Upper lobe of left lung (tissue), 6 donors: ENCODE results near the gene NELFB. TPM values are rescaled to one million over a fixed set of nuclear protein-coding genes. Genes with fewer than 3 reads are reported as not detected.

Experiments used
- ATAC-seq, 2 donors: fragments of 200-7000 bp; cut with Tn5 transposase; one replicate each; pipeline ENCODE4 v1.9.1; 2022; ENCODE audit warnings: mild to moderate bottlenecking in 2 of 2, moderate library complexity in 2 of 2; ENCODE audit not compliant: low FRiP score in 2 of 2
- DNase-seq, 2 donors: peaks; one replicate each; pipeline ENCODE4 v3.0.0-alpha.2; 2019 to 2020
- H3K27ac ChIP-seq, 4 donors: fragments of 200-600 bp; sonication (generic); one replicate each; pipeline ENCODE4 v1.5.1; 2016 to 2019
- H3K27me3 ChIP-seq, 4 donors: fragments of 200-600 bp; sonication (generic); one replicate each; pipeline ENCODE4 v1.5.1; 2017 to 2019
- H3K36me3 ChIP-seq, 4 donors: fragments of 200-600 bp; sonication (generic); one replicate each; pipeline ENCODE4 v1.5.1; 2016 to 2019
- H3K4me1 ChIP-seq, 4 donors: fragments of 200-600 bp; sonication (generic); one replicate each; pipeline ENCODE4 v1.5.1; 2018 to 2019
- H3K4me3 ChIP-seq, 4 donors: fragments of 200-600 bp; sonication (generic); one replicate each; pipeline ENCODE4 v1.5.1; 2017 to 2019; ENCODE audit warnings: mild to moderate bottlenecking in 2 of 4, moderate library complexity in 1 of 4
- H3K9me3 ChIP-seq, 4 donors: fragments of 200-600 bp; sonication (generic); one replicate each; pipeline ENCODE4 v1.5.1; 2018 to 2019
- EP300 ChIP-seq, 4 donors: sonication (generic); formaldehyde crosslinking; IDR thresholded peaks; one replicate each; pipeline ENCODE4 v1.5.1; 2017; ENCODE audit warnings: antibody characterized with exemption in 4 of 4, control low read depth in 2 of 4
- POLR2A ChIP-seq, 4 donors: fragments of 450-650 bp; IDR thresholded peaks; one replicate each; pipeline ENCODE4 v1.5.1; 2016 to 2017; ENCODE audit warnings: antibody characterized with exemption in 4 of 4, mild to moderate bottlenecking in 2 of 4
- POLR2AphosphoS5 ChIP-seq, 2 donors: sonication (generic); formaldehyde crosslinking; IDR thresholded peaks; one replicate each; pipeline ENCODE4 v1.5.1; 2017; ENCODE audit warnings: antibody characterized with exemption in 2 of 2
- WGBS, 2 donors: methylation state at CpG; one replicate each; pipeline ENCODE4 v1.1.5; 2017 to 2018; 5-methylcytosine and 5-hydroxymethylcytosine counted together
- total RNA-seq, 6 donors: library from RNA; depleted of rRNA in 4 of 6; stranded (reverse); fragments of >200 nt in 4 of 6; gene quantifications; one replicate each; pipeline versions ENCODE4 v1.1.0 to v1.2.1, GENCODE V29; 2016 to 2021
- TF ChIP-seq, protein P1 (sequence below), 6 experiments: fragments of 450-650 bp in 4 of 6; fragments of 200-600 bp in 2 of 6; sonication (generic) in 2 of 6; IDR thresholded peaks; one replicate each; pipeline ENCODE4 v1.5.1; 2016 to 2019; ENCODE audit warnings: antibody characterized with exemption in 6 of 6
- donor health status: DM: no; HTN: no; CAD: no; lungs with moderate emphysema.
- donor health status: DM: no; HTN: yes; CAD: no; lungs with severe emphysema.

Gene NELFB
- total RNA-seq, 6 donors from 2014 or later = 31.8 to 55.6 (median 49.8) TPM

DNA sequence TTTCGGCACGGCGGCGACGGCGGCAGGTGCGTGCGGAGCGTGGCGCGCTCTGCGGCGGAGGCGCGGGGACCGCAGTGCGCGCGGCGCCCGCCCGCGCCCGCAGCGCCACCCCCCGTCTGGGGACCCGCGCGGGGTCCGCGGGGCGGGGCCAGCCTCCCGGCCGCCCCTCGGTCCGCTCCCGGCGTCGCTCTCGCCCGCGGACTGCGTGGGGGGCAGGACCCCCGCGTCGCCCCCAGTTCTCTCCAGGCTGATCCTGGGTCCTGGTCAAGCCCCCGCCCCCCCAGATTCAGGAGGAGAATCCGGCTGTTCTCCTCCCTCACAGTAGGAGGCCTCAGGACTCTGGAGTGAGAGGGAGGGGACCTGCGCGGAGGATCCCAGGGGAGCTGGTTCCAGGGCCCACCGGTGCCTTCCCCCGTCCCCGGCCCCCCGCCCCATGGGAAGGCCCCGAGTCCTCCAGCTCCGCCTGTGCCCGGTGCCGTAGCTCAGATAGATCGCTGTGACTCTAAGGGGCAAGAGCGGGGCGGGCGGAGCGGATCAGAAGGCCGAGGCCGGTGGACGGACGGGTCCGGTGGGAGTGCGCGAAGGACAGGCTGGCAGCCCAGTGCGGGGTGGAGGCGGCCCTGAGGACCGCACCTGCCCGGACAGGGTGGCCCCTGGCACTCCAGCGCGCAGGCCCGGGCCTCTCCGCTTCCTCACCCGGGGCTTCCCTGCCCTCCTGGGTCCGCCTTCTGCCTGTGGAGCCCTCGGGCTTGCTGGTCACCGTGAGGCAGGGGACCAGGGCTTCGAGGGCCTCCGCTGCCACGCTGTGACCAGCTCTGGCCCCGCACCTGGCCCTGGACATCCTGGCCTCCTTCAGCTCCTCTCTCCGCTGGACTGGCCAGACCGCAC, 32.7 kb upstream of the NELFB start, which contains the start of gene RNF208:
Gene RNF208, minus strand, starts transcription at position 51 of the 888 bp plus-strand sequence. CDS start 1,028 bp downstream, outside the sequence.
- Histone ChIP-seq H3K4me3 (peak within 1 kb of the TSS; percentile 56 to 80 (median 68)), H3K27me3 (peaks cover 0 to 4% (median 0%) of the 10 kb centered on the region in 4 donors), H3K9me3 (no peaks in the 10 kb centered on the region), H3K4me1 (peaks cover 33 to 66% (median 51%) of the 10 kb centered on the region in 4 donors), H3K27ac (peak within 1 kb of the TSS; percentile 85 to 91 (median 89)), H3K36me3 (no peaks in the 10 kb centered on the region)
- peak in 1 of 2 donors; percentile 88 for DNase-seq
- peak in 1 of 2 donors; percentile 2 for ATAC-seq
- TF ChIP-seq, protein P1, sequence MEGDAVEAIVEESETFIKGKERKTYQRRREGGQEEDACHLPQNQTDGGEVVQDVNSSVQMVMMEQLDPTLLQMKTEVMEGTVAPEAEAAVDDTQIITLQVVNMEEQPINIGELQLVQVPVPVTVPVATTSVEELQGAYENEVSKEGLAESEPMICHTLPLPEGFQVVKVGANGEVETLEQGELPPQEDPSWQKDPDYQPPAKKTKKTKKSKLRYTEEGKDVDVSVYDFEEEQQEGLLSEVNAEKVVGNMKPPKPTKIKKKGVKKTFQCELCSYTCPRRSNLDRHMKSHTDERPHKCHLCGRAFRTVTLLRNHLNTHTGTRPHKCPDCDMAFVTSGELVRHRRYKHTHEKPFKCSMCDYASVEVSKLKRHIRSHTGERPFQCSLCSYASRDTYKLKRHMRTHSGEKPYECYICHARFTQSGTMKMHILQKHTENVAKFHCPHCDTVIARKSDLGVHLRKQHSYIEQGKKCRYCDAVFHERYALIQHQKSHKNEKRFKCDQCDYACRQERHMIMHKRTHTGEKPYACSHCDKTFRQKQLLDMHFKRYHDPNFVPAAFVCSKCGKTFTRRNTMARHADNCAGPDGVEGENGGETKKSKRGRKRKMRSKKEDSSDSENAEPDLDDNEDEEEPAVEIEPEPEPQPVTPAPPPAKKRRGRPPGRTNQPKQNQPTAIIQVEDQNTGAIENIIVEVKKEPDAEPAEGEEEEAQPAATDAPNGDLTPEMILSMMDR (IDR thresholded peaks at IDR 0.05) = peak in 1 of 6 experiments; percentile 7
- TF ChIP-seq POLR2AphosphoS5 (IDR thresholded peaks at IDR 0.05) = no peak
- 7 to 12% methylated on average over 10 to 50 of the region's 88 CpGs for WGBS, 2 donors

DNA sequence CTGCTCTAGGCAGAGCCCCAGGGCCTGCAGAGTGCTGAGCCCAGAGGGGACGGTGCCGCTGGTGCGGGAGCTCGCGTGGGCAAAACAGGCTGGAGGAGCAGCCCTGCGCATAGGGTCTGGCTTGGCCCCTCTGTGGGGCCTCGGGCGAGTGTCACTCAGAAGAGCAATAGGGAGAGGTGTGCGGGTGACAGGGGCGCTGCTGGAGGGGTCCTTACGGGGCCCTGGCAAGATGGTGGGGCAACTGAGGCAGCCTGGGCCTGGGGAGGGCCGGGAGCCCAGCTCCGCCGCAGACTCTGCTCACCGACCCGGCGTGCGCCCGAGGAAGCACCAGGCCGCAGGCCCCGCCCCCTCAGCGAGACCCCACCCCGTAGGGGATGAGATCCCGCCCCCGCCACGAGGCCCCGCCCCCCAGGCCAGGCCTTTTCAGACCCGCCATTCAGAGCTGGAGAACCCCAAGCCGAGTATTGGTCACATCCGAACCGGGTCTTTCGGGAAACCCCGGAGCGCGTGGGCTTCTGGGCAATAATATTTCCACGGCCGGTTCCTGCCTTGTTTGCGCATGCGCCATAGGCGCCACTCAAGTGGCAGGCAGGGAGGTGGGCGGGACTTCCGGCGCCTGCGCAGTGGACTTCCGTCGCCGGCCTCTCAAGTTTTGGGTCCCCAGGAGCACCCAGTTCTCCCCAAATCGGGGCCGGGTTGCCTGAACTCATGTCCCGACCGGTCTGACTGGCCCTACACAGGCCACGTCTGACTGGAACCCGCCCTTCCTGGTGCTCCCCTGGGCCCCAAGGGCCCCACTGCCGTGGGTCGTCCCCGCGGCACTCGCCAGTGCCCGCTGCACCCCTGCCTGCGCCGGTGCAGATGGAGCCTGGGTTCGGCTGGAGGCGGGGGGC, 31.8 kb upstream of the NELFB start:
- WGBS, 2 donors = 0 to 1% methylated on average over 14 to 62 of the region's 63 CpGs
- TF ChIP-seq EP300 (IDR thresholded peaks at IDR 0.05) (peak in 1 of 4 donors; percentile 13), POLR2AphosphoS5 (IDR thresholded peaks at IDR 0.05) (peak; percentile 42 to 71), POLR2A (IDR thresholded peaks at IDR 0.05) (peak in 2 of 4 donors; percentile 27 to 75)
- TF ChIP-seq, protein P1 (IDR thresholded peaks at IDR 0.05) = no peak
- peaks cover 25 to 66% (median 50%) of the 10 kb centered on the region in 4 donors for H3K4me1 ChIP-seq

DNA sequence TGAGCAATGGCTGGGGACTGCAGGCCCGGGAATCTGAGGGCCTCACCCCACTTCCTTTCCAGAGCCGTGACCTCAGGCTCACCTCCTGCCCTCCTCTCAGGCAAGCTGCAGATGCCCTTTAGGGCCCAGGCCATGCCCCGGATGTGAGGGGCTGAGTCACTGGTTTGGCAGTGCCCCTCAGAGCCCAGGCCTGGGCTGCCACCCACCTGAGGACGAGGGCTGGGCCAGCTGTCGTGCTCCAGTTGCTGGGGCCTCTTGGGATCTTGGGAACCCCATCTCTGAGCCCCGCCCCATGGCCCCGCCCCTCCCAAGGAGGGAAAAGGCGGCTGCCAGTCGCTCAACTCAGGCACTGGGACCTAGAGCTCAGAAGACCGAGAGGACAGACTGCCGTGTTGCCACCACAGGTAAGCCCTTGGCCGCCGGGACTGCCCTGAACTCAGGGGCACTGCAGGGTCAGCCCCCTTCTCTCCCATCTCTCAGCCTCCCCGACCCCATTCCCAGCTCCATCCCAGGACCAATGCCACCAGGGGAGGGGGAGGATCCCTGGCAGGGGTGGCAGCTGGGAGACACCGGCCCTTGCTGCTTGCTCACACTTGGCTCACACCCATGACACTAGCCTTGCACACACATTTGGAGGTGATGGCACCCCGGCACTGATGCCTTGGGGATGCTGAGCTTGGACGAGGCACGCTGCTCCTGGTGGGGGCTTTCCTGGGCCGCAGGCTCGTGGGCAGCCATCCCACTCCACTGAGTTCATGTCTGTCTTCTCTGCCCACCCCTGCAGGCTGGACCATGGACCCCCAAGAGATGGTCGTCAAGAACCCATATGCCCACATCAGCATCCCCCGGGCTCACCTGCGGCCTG, 30.1 kb upstream of the NELFB start, which contains the start of gene CYSRT1:
Gene CYSRT1, plus strand, starts transcription at position 345 of the 865 bp plus-strand sequence. Its CDS starts 448 bp downstream, at position 793.
- Histone ChIP-seq H3K9me3 (no peaks in the 10 kb centered on the region), H3K27ac (peak within 1 kb of the TSS; percentile 85 to 91 (median 89)), H3K27me3 (peaks cover 0 to 20% (median 0%) of the 10 kb centered on the region in 4 donors), H3K4me1 (peaks cover 22 to 59% (median 42%) of the 10 kb centered on the region in 4 donors), H3K36me3 (no peaks in the 10 kb centered on the region), H3K4me3 (peak within 1 kb of the TSS in 3 of 4 donors; percentile 56 to 80 (median 66))
- TF ChIP-seq POLR2A (IDR thresholded peaks at IDR 0.05) (no peak), POLR2AphosphoS5 (IDR thresholded peaks at IDR 0.05) (no peak), EP300 (IDR thresholded peaks at IDR 0.05) (no peak)
- TF ChIP-seq, protein P1 (IDR thresholded peaks at IDR 0.05) = no peak
- DNase-seq (peak in 1 of 2 donors; percentile 84), ATAC-seq (no peak)
- 52 to 88% methylated on average over 5 to 17 of the region's 23 CpGs for WGBS, 2 donors

More for the DNA sequence above, 31.8 kb upstream of the NELFB start:
- Histone ChIP-seq H3K9me3 (no peaks in the 10 kb centered on the region), H3K27me3 (peaks cover 0 to 4% (median 0%) of the 10 kb centered on the region in 4 donors), H3K27ac (peak overlapping the region; percentile 85 to 91 (median 89)), H3K36me3 (no peaks in the 10 kb centered on the region), H3K4me3 (peak overlapping the region; percentile 56 to 80 (median 68))
- DNase-seq = peak; percentile 96 to 99
- ATAC-seq = peak; percentile 94 to 96
